SK-N-SH treated with all-trans-retinoic acid at 6 μM for 48 hours (cell line): ENCODE results near the gene FBXO30.

ENCODE experiments used
- ATAC-seq: fragments of 200-7000 bp; cut with Tn5 transposase; 3 replicates; pipeline ENCODE4 v1.9.1; 2020; ENCODE audit warnings: mild to moderate bottlenecking, moderate library complexity
- ARNTL ChIP-seq: fragments of 450-650 bp; formaldehyde crosslinking; IDR thresholded peaks from 2 replicates; pipeline ENCODE4 v1.5.0; 2020; ENCODE audit warnings: low read depth, mild to moderate bottlenecking, moderate library complexity, borderline replicate concordance
- BACH2 ChIP-seq: fragments of 250-450 bp; sonication (Bioruptor Pico); IDR thresholded peaks from 2 replicates; pipeline ENCODE4 v1.9.0; 2021; ENCODE audit warnings: mild to moderate bottlenecking, borderline replicate concordance
- ISL1 ChIP-seq: fragments of 250-450 bp; sonication (Bioruptor Pico); IDR thresholded peaks from 2 replicates; pipeline ENCODE4 v2.1.2; 2022; ENCODE audit warnings: mild to moderate bottlenecking, moderate library complexity
- OSR1 ChIP-seq: fragments of 250-450 bp; sonication (Bioruptor Pico); IDR thresholded peaks from 2 replicates; pipeline ENCODE4 v1.8.0; 2022; ENCODE audit warnings: moderate library complexity, mild to moderate bottlenecking, inconsistent platforms
- PPARA ChIP-seq: fragments of 250-450 bp; sonication (Bioruptor Pico); IDR thresholded peaks from 2 replicates; pipeline ENCODE4 v1.5.0; 2020; ENCODE audit warnings: mild to moderate bottlenecking, borderline replicate concordance
- RARB ChIP-seq: fragments of 250-450 bp; sonication (Bioruptor Pico); IDR thresholded peaks from 2 replicates; pipeline ENCODE4 v1.8.0; 2021; ENCODE audit warnings: mild to moderate bottlenecking, moderate library complexity
- SNAI2 ChIP-seq: fragments of 250-450 bp; sonication (Bioruptor Pico); IDR thresholded peaks from 2 replicates; pipeline ENCODE4 v1.5.0; 2020; ENCODE audit warnings: mild to moderate bottlenecking, moderate library complexity
- TCF4 ChIP-seq: fragments of 250-450 bp; sonication (Bioruptor Pico); IDR thresholded peaks from 2 replicates; pipeline ENCODE4 v1.8.0; 2021; ENCODE audit warnings: mild to moderate bottlenecking, moderate library complexity, borderline replicate concordance
- TOX ChIP-seq: fragments of 250-450 bp; sonication (Bioruptor Pico); IDR thresholded peaks from 2 replicates; pipeline ENCODE4 v1.8.0; 2021; ENCODE audit warnings: mild to moderate bottlenecking, moderate library complexity, borderline replicate concordance
- ZC3H10 ChIP-seq: fragments of 250-450 bp; sonication (Bioruptor Pico); IDR thresholded peaks from 2 replicates; pipeline ENCODE4 v1.5.1; 2021; ENCODE audit warnings: mild to moderate bottlenecking, moderate library complexity
- ZFP3 ChIP-seq: fragments of 250-450 bp; sonication (Bioruptor Pico); IDR thresholded peaks from 2 replicates; pipeline ENCODE4 v1.5.0; 2020; ENCODE audit warnings: mild to moderate bottlenecking, moderate library complexity
- ZFP30 ChIP-seq: fragments of 450-650 bp; formaldehyde crosslinking; IDR thresholded peaks from 2 replicates; pipeline ENCODE4 v1.5.0; 2022; ENCODE audit warnings: mild to moderate bottlenecking, moderate library complexity
- ZNF565 ChIP-seq: fragments of 450-650 bp; formaldehyde crosslinking; conservative IDR thresholded peaks from 2 replicates; pipeline ENCODE4 v1.5.0; 2020; ENCODE audit warnings: low read depth, mild to moderate bottlenecking, moderate library complexity
- ZNF70 ChIP-seq: fragments of 450-650 bp; formaldehyde crosslinking; IDR thresholded peaks from 2 replicates; pipeline ENCODE4 v1.5.0; 2020; ENCODE audit warnings: mild to moderate bottlenecking, moderate library complexity
- ZNF8 ChIP-seq: fragments of 450-650 bp; formaldehyde crosslinking; IDR thresholded peaks from 2 replicates; pipeline ENCODE4 v1.5.0; 2020; ENCODE audit warnings: mild to moderate bottlenecking, moderate library complexity
- TF ChIP-seq, protein P1 (sequence below): fragments of 250-450 bp; sonication (Bioruptor Pico); IDR thresholded peaks from 2 replicates; pipeline ENCODE4 v1.5.1; 2020; ENCODE audit warnings: low read depth, mild to moderate bottlenecking, moderate library complexity
- TF ChIP-seq, protein P2 (sequence below): fragments of 250-450 bp; sonication (Bioruptor Pico); IDR thresholded peaks from 2 replicates; pipeline ENCODE4 v1.8.0; 2020; ENCODE audit warnings: mild to moderate bottlenecking, moderate library complexity, borderline replicate concordance
- TF ChIP-seq, protein P3 (sequence below): fragments of 250-450 bp; sonication (Bioruptor Pico); IDR thresholded peaks from 2 replicates; pipeline ENCODE4 v1.5.1; 2021; ENCODE audit warnings: mild to moderate bottlenecking, moderate library complexity
- TF ChIP-seq, protein P4 (sequence below): fragments of 250-450 bp; sonication (Bioruptor Pico); IDR thresholded peaks from 2 replicates; pipeline ENCODE4 v1.5.0; 2020; ENCODE audit warnings: mild to moderate bottlenecking, moderate library complexity
- TF ChIP-seq, protein P5 (sequence below): fragments of 250-450 bp; sonication (Bioruptor Pico); IDR thresholded peaks from 2 replicates; pipeline ENCODE4 v1.8.0; 2021; ENCODE audit warnings: low read depth, mild to moderate bottlenecking, moderate library complexity, borderline replicate concordance

FBXO30 gene

DNA sequence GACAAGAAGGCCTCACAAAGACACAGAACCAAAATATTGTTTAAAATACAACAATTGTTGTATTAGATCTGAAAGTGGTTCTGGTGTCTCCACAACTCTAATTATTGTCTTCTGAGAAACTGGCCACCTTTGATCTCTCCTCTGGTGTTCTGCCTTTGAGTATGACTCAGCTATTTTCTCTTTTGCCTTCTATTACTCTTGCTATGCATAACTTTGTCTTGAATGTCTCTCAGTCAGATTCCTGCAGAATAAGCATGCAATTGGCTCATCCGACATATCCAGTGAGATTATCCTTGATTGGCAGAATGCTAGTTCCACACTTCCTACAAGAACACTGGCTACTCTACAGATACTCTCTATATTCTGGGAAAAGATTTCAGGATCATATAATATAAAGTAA lies 65.0 kb downstream of the FBXO30 start (continued):
- no peak for TF ChIP-seq OSR1 (CRISPR knock-in tag)
- no peak for TF ChIP-seq SNAI2
- TF ChIP-seq ISL1 (CRISPR knock-in tag), result no peak

DNA sequence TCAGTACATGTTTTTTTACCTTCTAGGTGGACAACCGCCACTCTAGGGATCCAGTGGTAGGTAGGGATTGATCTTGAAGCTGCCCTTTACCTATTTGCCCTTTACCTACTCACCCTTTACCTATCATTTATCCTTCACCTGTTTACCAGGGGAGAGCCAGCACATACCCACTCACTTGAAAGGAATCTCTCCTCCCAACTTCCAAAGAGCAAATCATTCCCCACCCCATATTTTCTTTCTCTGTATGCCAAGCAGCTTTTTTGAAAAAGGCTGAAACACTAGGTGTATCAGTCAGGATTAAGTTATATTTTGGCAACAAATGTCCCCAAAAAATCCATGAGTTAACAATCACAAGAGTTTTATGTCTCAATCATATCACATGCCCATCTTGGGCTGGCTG lies 68.7 kb downstream of the FBXO30 start:
- no peak for TF ChIP-seq SNAI2
- TF ChIP-seq ZFP30 (CRISPR knock-in tag), result no peak
- TF ChIP-seq ISL1 (CRISPR knock-in tag), result no peak
- TF ChIP-seq, protein P1, sequence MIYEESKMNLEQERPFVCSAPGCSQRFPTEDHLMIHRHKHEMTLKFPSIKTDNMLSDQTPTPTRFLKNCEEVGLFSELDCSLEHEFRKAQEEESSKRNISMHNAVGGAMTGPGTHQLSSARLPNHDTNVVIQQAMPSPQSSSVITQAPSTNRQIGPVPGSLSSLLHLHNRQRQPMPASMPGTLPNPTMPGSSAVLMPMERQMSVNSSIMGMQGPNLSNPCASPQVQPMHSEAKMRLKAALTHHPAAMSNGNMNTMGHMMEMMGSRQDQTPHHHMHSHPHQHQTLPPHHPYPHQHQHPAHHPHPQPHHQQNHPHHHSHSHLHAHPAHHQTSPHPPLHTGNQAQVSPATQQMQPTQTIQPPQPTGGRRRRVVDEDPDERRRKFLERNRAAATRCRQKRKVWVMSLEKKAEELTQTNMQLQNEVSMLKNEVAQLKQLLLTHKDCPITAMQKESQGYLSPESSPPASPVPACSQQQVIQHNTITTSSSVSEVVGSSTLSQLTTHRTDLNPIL (CRISPR knock-in tag), result no peak
- ATAC-seq, result no peak

DNA sequence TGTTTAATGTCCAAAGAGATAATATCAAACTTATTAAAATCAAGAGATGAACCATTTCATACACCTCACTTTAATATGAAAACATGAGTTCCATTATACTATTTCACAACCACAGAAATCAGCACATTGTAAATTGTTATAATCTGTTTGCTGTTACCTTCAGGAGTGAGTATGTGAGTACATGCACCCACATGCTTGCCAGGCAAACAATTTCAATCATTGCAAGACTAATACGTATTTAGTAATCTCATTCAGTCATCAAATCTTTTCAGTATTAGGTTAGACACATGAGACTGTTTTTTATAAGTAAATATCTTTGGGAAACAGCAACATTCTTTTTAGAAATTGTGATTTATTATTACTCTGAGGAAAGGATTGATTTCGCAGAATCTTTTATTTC lies 70.0 kb downstream of the FBXO30 start:
- ATAC-seq, result no peak
- TF ChIP-seq, protein P2, sequence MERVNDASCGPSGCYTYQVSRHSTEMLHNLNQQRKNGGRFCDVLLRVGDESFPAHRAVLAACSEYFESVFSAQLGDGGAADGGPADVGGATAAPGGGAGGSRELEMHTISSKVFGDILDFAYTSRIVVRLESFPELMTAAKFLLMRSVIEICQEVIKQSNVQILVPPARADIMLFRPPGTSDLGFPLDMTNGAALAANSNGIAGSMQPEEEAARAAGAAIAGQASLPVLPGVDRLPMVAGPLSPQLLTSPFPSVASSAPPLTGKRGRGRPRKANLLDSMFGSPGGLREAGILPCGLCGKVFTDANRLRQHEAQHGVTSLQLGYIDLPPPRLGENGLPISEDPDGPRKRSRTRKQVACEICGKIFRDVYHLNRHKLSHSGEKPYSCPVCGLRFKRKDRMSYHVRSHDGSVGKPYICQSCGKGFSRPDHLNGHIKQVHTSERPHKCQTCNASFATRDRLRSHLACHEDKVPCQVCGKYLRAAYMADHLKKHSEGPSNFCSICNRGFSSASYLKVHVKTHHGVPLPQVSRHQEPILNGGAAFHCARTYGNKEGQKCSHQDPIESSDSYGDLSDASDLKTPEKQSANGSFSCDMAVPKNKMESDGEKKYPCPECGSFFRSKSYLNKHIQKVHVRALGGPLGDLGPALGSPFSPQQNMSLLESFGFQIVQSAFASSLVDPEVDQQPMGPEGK (CRISPR knock-in tag), result no peak
- TF ChIP-seq, protein P1 (CRISPR knock-in tag), result no peak
- TF ChIP-seq BACH2 (CRISPR knock-in tag), result no peak
- TF ChIP-seq, protein P3, sequence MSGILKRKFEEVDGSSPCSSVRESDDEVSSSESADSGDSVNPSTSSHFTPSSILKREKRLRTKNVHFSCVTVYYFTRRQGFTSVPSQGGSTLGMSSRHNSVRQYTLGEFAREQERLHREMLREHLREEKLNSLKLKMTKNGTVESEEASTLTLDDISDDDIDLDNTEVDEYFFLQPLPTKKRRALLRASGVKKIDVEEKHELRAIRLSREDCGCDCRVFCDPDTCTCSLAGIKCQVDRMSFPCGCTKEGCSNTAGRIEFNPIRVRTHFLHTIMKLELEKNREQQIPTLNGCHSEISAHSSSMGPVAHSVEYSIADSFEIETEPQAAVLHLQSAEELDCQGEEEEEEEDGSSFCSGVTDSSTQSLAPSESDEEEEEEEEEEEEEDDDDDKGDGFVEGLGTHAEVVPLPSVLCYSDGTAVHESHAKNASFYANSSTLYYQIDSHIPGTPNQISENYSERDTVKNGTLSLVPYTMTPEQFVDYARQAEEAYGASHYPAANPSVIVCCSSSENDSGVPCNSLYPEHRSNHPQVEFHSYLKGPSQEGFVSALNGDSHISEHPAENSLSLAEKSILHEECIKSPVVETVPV (CRISPR knock-in tag), result no peak
- no peak for TF ChIP-seq ZNF8
- no peak for TF ChIP-seq TCF4 (CRISPR knock-in tag)
- no peak for TF ChIP-seq SNAI2
- no peak for TF ChIP-seq ZNF565 (CRISPR knock-in tag)
- TF ChIP-seq ZC3H10 (CRISPR knock-in tag), result no peak
- TF ChIP-seq ARNTL (CRISPR knock-in tag), result no peak
- TF ChIP-seq, protein P4, sequence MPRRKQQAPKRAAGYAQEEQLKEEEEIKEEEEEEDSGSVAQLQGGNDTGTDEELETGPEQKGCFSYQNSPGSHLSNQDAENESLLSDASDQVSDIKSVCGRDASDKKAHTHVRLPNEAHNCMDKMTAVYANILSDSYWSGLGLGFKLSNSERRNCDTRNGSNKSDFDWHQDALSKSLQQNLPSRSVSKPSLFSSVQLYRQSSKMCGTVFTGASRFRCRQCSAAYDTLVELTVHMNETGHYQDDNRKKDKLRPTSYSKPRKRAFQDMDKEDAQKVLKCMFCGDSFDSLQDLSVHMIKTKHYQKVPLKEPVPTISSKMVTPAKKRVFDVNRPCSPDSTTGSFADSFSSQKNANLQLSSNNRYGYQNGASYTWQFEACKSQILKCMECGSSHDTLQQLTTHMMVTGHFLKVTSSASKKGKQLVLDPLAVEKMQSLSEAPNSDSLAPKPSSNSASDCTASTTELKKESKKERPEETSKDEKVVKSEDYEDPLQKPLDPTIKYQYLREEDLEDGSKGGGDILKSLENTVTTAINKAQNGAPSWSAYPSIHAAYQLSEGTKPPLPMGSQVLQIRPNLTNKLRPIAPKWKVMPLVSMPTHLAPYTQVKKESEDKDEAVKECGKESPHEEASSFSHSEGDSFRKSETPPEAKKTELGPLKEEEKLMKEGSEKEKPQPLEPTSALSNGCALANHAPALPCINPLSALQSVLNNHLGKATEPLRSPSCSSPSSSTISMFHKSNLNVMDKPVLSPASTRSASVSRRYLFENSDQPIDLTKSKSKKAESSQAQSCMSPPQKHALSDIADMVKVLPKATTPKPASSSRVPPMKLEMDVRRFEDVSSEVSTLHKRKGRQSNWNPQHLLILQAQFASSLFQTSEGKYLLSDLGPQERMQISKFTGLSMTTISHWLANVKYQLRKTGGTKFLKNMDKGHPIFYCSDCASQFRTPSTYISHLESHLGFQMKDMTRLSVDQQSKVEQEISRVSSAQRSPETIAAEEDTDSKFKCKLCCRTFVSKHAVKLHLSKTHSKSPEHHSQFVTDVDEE, result no peak
- TF ChIP-seq RARB (CRISPR knock-in tag), result no peak
- no peak for TF ChIP-seq PPARA (CRISPR knock-in tag)
- no peak for TF ChIP-seq ISL1 (CRISPR knock-in tag)
- no peak for TF ChIP-seq ZFP30 (CRISPR knock-in tag)
- TF ChIP-seq ZFP3 (CRISPR knock-in tag), result no peak
- TF ChIP-seq, protein P5, sequence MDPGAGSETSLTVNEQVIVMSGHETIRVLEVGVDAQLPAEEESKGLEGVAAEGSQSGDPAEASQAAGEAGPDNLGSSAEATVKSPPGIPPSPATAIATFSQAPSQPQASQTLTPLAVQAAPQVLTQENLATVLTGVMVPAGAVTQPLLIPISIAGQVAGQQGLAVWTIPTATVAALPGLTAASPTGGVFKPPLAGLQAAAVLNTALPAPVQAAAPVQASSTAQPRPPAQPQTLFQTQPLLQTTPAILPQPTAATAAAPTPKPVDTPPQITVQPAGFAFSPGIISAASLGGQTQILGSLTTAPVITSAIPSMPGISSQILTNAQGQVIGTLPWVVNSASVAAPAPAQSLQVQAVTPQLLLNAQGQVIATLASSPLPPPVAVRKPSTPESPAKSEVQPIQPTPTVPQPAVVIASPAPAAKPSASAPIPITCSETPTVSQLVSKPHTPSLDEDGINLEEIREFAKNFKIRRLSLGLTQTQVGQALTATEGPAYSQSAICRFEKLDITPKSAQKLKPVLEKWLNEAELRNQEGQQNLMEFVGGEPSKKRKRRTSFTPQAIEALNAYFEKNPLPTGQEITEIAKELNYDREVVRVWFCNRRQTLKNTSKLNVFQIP (CRISPR knock-in tag), result no peak
- no peak for TF ChIP-seq ZNF70
- TF ChIP-seq TOX (CRISPR knock-in tag), result no peak
- no peak for TF ChIP-seq OSR1 (CRISPR knock-in tag)
